ENCODE measurements around the gene HNRNPC. TPM values are rescaled to one million over a fixed set of nuclear protein-coding genes. Genes with fewer than 3 reads are reported as not detected.
"Not testable (repeated sequence)": the region's sequence is repeated elsewhere in the genome, so short reads cannot be mapped to it uniquely, and the experiment has no call there.

HNRNPC gene
- polyA plus RNA-seq, 1 donor from 2014 or later: 1,176 TPM

- H3K79me2 ChIP-seq (replicated peaks; ENCODE audit: insufficient read depth, low read length): peaks cover 70% of the 10 kb centered on the region
- H3K27ac ChIP-seq (ENCODE audit: low read length): no peak overlapping the region
- peaks cover 14% of the 10 kb centered on the region for H4K20me1 ChIP-seq (ENCODE audit: insufficient read depth)
These were observed 53.9 kb downstream of the HNRNPC start for GRCh38 chr14:21215130-21215878.

GRCh38 chr14:21213652-21214051 is 55.6 kb downstream of the HNRNPC start:
- TF ChIP-seq REST (IDR thresholded peaks at IDR 0.05; ENCODE audit: borderline replicate concordance): no peak
- no peak for TF ChIP-seq SMC3 (conservative IDR thresholded peaks at IDR 0.05; ENCODE audit: poor library complexity)
- TF ChIP-seq TAF1 (IDR thresholded peaks at IDR 0.05; ENCODE audit: low read depth): no peak
- TF ChIP-seq RAD21 (conservative IDR thresholded peaks at IDR 0.05): no peak
- no peak for TF ChIP-seq EP300 (conservative IDR thresholded peaks at IDR 0.05; ENCODE audit: poor library complexity, severe bottlenecking)
- no peak for TF ChIP-seq POLR2AphosphoS5 (IDR thresholded peaks at IDR 0.05)
- no peak for TF ChIP-seq EZH2 (IDR thresholded peaks at IDR 0.05; ENCODE audit: borderline replicate concordance, insufficient read depth, low read length, poor library complexity, severe bottlenecking)
- TF ChIP-seq MXI1 (conservative IDR thresholded peaks at IDR 0.05; ENCODE audit: poor library complexity, severe bottlenecking): no peak
- TF ChIP-seq CTCF (IDR thresholded peaks at IDR 0.05; ENCODE audit: poor library complexity, severe bottlenecking): no peak
- Histone ChIP-seq H3K27ac (ENCODE audit: low read length) (no peak overlapping the region), H3K27me3 (ENCODE audit: insufficient read depth, low read depth, low read length) (no peaks in the 10 kb centered on the region), H3K9ac (ENCODE audit: low read length) (no peak overlapping the region), H3K79me2 (replicated peaks; ENCODE audit: insufficient read depth, low read length) (peaks cover 60% of the 10 kb centered on the region), H3K4me3 (ENCODE audit: low read length) (no peak overlapping the region), H3F3A (ENCODE audit: insufficient read depth, low read length, poor library complexity, severe bottlenecking) (peaks cover 3% of the 10 kb centered on the region), H3K4me2 (ENCODE audit: low read length) (no peak overlapping the region), H3K9me2 (ENCODE audit: insufficient read depth, low read length) (no peaks in the 10 kb centered on the region), H3K36me3 (ENCODE audit: insufficient read depth, low read length) (peaks cover 2% of the 10 kb centered on the region), H3K9me3 (ENCODE audit: low read length) (no peaks in the 10 kb centered on the region), H4K20me1 (ENCODE audit: insufficient read depth) (peaks cover 10% of the 10 kb centered on the region), H2AFZ (ENCODE audit: low read depth, low read length) (no peak overlapping the region)

More at GRCh38 chr14:21215130-21215878, 53.9 kb downstream of the HNRNPC start:
- Histone ChIP-seq H2AFZ (ENCODE audit: low read depth, low read length) (no peak overlapping the region), H3K9ac (ENCODE audit: low read length) (no peak overlapping the region), H3K36me3 (ENCODE audit: insufficient read depth, low read length) (peaks cover 6% of the 10 kb centered on the region), H3K9me2 (ENCODE audit: insufficient read depth, low read length) (no peaks in the 10 kb centered on the region), H3K27me3 (ENCODE audit: insufficient read depth, low read depth, low read length) (no peaks in the 10 kb centered on the region), H3K9me3 (ENCODE audit: low read length) (no peaks in the 10 kb centered on the region), H3K4me2 (ENCODE audit: low read length) (no peak overlapping the region), H3K4me3 (ENCODE audit: low read length) (no peak overlapping the region), H3F3A (ENCODE audit: insufficient read depth, low read length, poor library complexity, severe bottlenecking) (peaks cover 3% of the 10 kb centered on the region)
- TF ChIP-seq CTCF (IDR thresholded peaks at IDR 0.05; ENCODE audit: poor library complexity, severe bottlenecking) (no peak), POLR2AphosphoS5 (IDR thresholded peaks at IDR 0.05) (no peak), MXI1 (conservative IDR thresholded peaks at IDR 0.05; ENCODE audit: poor library complexity, severe bottlenecking) (no peak)

GRCh38 chr14:21212824-21213223 is 56.4 kb downstream of the HNRNPC start:
- not testable (repeated sequence) for H3K4me2 ChIP-seq (ENCODE audit: low read length); H3K36me3 ChIP-seq (ENCODE audit: insufficient read depth, low read length); H3K27ac ChIP-seq (ENCODE audit: low read length); H3F3A ChIP-seq (ENCODE audit: insufficient read depth, low read length, poor library complexity, severe bottlenecking); H3K4me3 ChIP-seq (ENCODE audit: low read length); H4K20me1 ChIP-seq (ENCODE audit: insufficient read depth); H3K9me2 ChIP-seq (ENCODE audit: insufficient read depth, low read length); H2AFZ ChIP-seq (ENCODE audit: low read depth, low read length); H3K27me3 ChIP-seq (ENCODE audit: insufficient read depth, low read depth, low read length); H3K9ac ChIP-seq (ENCODE audit: low read length); H3K9me3 ChIP-seq (ENCODE audit: low read length)
- H3K79me2 ChIP-seq (replicated peaks; ENCODE audit: insufficient read depth, low read length): peaks cover 56% of the 10 kb centered on the region

All from neural cell (in vitro differentiated cells).